ENCODE measurements around the gene F8A1.

- no peak for TF ChIP-seq POLR2A (IDR thresholded peaks at IDR 0.05; ENCODE audit: low read depth, low read length)
- no peak for TF ChIP-seq POLR2AphosphoS5 (IDR thresholded peaks at IDR 0.05; ENCODE audit: low read depth, low read length)
- no peak for TF ChIP-seq TAF1 (IDR thresholded peaks at IDR 0.05; ENCODE audit: low read depth, low read length)
- TF ChIP-seq SPI1 (IDR thresholded peaks at IDR 0.05; ENCODE audit: low read depth, low read length) = no peak
Observed at GRCh38 chrX:154902408-154902807, 16.3 kb downstream of the F8A1 start.
